ENCODE data around the gene KRTAP19-7.

- TF ChIP-seq CTCF (IDR thresholded peaks at IDR 0.05) = no peak
- no peak for TF ChIP-seq POLR2A (IDR thresholded peaks at IDR 0.05)
Observed at GRCh38 chr21:30577766-30578165, 16.7 kb upstream of the KRTAP19-7 start.

All from vagina (tissue), 2 donors.